GM19397 (cell line): ENCODE data around the gene AKNA.

Experiments
- ATAC-seq: cut with Tn5 transposase; IDR thresholded peaks from one replicate; pipeline ENCODE4 v1.9.1; 2021; ENCODE audit warnings: mild to moderate bottlenecking, moderate library complexity; ENCODE audit not compliant: unreplicated experiment

AKNA gene

DNA sequence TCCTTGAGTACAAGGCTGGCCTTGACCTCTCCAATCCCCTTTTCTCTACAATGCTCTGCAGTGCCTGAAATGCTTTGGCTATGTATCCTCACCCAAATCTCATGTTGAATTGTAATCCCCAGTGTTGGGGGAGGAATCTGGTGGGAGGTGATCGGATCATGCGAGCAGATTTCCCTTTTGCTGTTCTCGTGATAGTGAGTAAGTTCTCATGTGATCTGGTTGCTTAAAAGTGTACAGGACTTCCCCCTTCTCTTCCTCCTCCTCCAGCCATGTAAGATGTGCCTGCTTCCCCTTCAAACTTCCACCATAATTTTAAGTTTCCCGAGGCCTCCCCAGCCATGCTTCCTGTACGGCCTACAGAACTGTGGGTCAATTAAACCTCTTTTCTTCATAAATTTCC is 28.5 kb upstream of the AKNA start:
- no peak for ATAC-seq

DNA sequence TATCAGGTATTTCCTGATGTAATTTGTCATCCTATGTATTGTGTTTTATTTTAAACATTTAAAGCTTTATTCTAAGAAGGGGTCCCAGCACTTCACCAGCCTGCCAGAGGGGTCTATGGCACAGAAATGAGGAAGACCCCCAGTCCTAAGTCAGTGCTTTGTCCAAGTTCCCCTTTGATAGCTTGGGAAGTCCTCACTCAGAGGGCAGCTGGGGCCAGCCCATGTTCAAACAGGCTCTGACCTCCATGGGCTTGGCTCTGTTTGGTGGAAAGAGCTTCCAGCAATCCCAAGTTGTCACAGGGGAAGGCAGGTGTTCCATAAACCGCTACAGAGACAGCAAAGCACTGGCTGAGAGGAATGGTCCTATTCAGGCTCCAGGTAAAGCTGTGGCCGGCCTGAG is 26.6 kb upstream of the AKNA start:
- ATAC-seq: no peak

GRCh38 chr9:114413861-114414301 is 26.1 kb upstream of the AKNA start:
- ATAC-seq: no peak

DNA sequence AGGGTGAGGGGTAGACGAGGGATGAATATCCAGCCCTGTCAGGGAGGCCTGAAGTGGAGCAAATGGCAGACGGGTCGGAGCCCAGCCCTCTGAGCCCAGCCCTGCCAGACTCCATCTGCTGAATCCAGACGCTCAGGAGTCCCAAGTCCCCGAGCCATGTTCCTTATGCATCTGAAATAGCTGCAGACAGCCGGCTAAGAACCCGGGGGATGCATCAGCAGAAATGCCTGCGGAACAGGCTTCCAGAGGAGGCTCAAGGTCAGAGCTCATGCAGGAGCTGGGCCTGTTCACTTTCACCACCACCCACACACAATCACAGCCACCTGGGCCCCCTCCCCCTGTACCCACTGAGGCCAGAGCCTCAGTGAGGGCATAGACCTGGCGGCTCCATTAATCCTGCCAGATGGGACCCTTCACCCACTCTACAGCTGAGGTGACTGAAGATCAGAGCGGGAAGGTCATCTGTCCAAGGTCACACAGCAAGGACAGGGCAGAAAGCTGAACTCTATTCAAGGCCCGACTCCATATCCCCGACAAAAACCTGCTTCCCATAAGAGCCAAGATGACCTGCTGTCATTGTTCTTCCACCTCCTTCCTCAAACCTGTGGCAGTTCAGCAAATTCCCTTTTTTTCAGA is 24.4 kb upstream of the AKNA start:
- no peak for ATAC-seq

- ATAC-seq: no peak
Observed at GRCh38 chr9:114411452-114411851, 23.7 kb upstream of the AKNA start.

- no peak for ATAC-seq
Observed at GRCh38 chr9:114410910-114411309, 23.1 kb upstream of the AKNA start.

- no peak for ATAC-seq
Observed at GRCh38 chr9:114409842-114410241, 22.1 kb upstream of the AKNA start.

DNA sequence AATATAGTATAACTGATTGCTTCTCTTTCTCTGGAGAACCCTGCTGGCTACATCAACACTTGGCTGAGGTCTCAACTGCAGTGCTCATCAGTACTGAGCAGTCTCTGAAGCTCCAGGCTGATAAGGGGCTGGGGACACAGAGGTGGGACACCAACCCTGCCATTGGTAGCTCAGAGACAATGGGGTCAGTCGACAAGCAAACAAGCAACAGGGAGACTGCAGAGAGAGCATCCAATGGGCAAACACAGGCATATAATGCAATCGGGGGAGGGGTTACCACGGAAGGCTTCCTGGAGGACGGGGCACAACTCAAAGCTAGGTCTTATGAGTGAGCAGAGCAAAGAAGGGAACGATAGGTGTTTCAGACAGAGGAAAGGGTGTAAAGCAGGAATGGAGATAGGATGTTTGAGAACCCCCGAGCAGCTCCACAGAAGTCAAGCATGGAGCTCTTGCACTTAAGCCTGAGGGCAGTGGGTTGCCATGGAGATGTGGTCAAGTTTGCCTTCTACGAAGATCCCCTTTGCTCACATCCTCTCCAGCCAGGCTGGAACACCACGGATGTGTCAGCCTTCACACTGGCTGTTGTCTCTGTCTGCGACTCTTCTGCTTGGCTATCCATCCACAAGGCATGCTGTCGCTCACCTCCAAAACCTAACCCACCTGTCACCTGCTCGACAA is 21.5 kb upstream of the AKNA start:
- ATAC-seq: no peak

- no peak for ATAC-seq
Observed at GRCh38 chr9:114408645-114409044, 20.9 kb upstream of the AKNA start.

- ATAC-seq: no peak
Observed at GRCh38 chr9:114407889-114408288, 20.1 kb upstream of the AKNA start.

DNA sequence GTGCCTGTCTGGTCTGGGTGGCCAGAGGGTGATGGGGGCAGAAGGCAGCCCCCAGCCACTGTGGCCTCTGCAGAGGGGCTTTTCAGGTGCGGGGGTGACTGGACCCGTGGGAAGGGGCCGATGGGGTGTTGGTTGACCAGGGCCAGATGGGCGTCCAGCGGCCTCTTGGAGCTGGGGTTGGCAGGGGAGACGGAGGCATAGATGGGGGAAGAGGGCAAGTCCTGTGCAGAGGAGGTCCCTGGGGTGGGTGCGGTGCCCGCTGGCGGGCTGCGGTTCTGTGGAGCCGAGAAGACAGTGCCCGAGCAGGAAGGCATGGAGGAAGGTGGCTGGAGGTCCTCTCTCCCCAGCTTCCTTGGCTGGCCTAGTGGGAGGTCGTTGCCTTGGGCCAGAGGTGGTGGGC is 18.7 kb upstream of the AKNA start:
- ATAC-seq: no peak

- ATAC-seq: peak; percentile 79
Observed at GRCh38 chr9:114405294-114406034, 17.7 kb upstream of the AKNA start.

DNA sequence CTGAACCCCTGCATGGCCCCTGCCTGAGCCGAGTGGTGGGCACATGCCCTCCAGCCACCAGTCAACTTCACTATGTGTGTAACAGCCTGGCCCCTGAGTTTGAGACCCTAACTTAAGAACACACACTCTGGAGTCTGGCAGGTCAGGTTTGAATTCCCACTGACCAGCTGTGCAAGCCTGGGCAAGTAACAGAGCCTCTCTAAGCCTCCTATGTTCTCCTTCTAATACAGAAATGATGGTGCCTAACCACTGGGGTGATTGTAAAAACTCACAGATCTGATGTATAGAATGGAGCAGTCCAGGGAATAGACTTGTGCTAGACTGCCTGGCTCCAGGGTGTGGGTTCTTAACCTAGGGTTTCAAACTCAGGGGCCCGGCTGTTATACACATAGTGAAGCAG is 16.7 kb upstream of the AKNA start:
- no peak for ATAC-seq

- no peak for ATAC-seq
Observed at GRCh38 chr9:114403153-114403756, 15.5 kb upstream of the AKNA start.

- no peak for ATAC-seq
Observed at GRCh38 chr9:114401344-114401743, 13.6 kb upstream of the AKNA start.

DNA sequence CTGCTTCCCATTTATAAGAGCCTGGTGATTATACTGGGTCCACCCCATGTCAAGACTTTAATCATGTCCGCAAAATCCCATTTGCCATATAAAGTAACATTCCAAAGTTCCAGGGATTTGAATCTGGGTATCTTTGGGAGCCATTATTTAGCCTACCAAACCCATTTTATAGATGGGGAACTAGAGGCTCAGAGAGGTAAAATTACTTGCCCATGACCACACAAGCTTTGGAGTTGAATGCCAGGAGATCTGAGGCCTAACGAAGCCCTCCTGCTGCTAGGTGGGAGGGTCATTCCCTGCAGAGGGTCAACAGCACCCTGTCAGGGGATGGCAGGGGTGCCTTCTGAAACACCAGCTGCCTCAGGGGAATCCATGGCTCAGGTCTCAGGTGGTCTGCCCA is 13.0 kb upstream of the AKNA start:
- no peak for ATAC-seq

DNA sequence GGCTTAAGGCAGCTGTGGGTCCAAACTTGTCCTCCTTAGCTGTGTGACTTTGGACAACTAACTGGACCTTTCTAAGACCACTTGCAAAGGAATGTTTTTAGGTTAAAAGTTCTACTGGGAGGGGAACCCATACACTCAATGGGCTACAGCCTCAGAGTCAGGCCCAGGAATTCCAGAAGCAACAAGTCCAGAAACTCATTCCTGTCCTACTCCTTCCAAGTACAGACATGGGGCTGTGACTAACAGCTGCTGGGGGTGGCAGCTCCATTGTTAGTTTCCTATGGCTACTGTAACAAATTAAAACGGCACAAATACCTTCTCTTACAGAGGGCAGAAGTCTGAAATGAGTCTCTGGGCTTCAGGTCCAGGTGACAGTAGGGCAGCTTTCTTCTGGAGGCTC is 12.4 kb upstream of the AKNA start:
- no peak for ATAC-seq

- ATAC-seq: no peak
Observed at GRCh38 chr9:114399381-114399780, 11.6 kb upstream of the AKNA start.

GRCh38 chr9:114397848-114398605 is 10.2 kb upstream of the AKNA start:
- peak; percentile 80 for ATAC-seq

GRCh38 chr9:114397219-114397847 is 9.6 kb upstream of the AKNA start:
- ATAC-seq: no peak
